Panc1 (cell line): ENCODE results near the gene RNF149. TPM values are rescaled to one million over a fixed set of nuclear protein-coding genes. Genes with fewer than 3 reads are reported as not detected.

Experiments used
- ATAC-seq: fragments of 200-7000 bp; cut with Tn5 transposase; 2 replicates; pipeline ENCODE4 v1.9.1; 2020; ENCODE audit warnings: mild to moderate bottlenecking, moderate library complexity
- BruUV-seq: library from RNA; stranded (reverse); fragments of 400-500 nt; replicated peaks from 2 replicates; lab custom pipeline; 2021; lab: Mats Ljungman, UMichigan
- CTCF ChIA-PET: fragments of 300-600 bp; sonication (Branson Sonifier 250); formaldehyde crosslinking; loops from one replicate; lab custom pipeline; 2022; ENCODE audit warnings: antibody characterized with exemption; lab: Charles Lee
- POLR2A ChIA-PET: fragments of 300-600 bp; sonication (Branson Sonifier 250); formaldehyde crosslinking; loops from one replicate; lab custom pipeline; 2022; ENCODE audit warnings: antibody characterized with exemption; lab: Charles Lee
- DNase-seq: peaks from one replicate; pipeline ENCODE4 v3.0.0-alpha.2; 2010; ENCODE audit warnings: low read depth, low spot score
- H3K27ac ChIP-seq: 2 replicates; pipeline ENCODE4 v1.5.1; 2011; ENCODE audit warnings: mild to moderate bottlenecking, low read length, inconsistent platforms
- H3K27me3 ChIP-seq: fragments of 200-500 bp; sonication (Bioruptor generic); 2 replicates; pipeline ENCODE4 v1.6.0; 2014; ENCODE audit warnings: low read length, inconsistent platforms; ENCODE audit not compliant: control insufficient read depth, insufficient read depth
- H3K36me3 ChIP-seq: fragments of 200-500 bp; sonication (Bioruptor generic); 2 replicates; pipeline ENCODE4 v1.5.1; 2014; ENCODE audit warnings: inconsistent platforms, mild to moderate bottlenecking, low read length, moderate library complexity; ENCODE audit not compliant: control insufficient read depth, insufficient read depth
- H3K4me1 ChIP-seq: 2 replicates; pipeline ENCODE4 v1.5.1; 2011; ENCODE audit warnings: inconsistent platforms, mild to moderate bottlenecking, low read length, moderate library complexity; ENCODE audit not compliant: control insufficient read depth, insufficient read depth
- H3K4me3 ChIP-seq, 2 experiments: 2 replicates each; pipeline ENCODE4 v1.5.1; 2011 to 2012; ENCODE audit warnings: low read depth in 2 of 2, low read length in 2 of 2, mild to moderate bottlenecking in 2 of 2, inconsistent platforms in 1 of 2, moderate library complexity in 1 of 2
- H3K9me3 ChIP-seq: fragments of 200-500 bp; sonication (Bioruptor generic); 2 replicates; pipeline ENCODE4 v1.5.1; 2014; ENCODE audit warnings: low read depth, mild to moderate bottlenecking, inconsistent platforms, low read length, moderate library complexity; ENCODE audit not compliant: control insufficient read depth, insufficient read depth
- POLR2AphosphoS5 ChIP-seq: IDR thresholded peaks from 2 replicates; pipeline ENCODE4 v1.6.1; 2012; ENCODE audit warnings: mild to moderate bottlenecking, low read depth, low read length, moderate library complexity
- SIN3A ChIP-seq: IDR thresholded peaks from 2 replicates; pipeline ENCODE4 v1.6.1; 2012; ENCODE audit warnings: low read depth, mild to moderate bottlenecking, low read length, moderate library complexity, borderline replicate concordance; ENCODE audit not compliant: insufficient read depth
- TCF7L2 ChIP-seq: IDR thresholded peaks from 2 replicates; pipeline ENCODE4 v1.6.1; 2011; ENCODE audit warnings: mild to moderate bottlenecking, low read depth, low read length, inconsistent platforms
- in situ Hi-C: cut with HindIII; loops from 2 replicates; pipeline ENCODE4 v1.10.0; 2016; ENCODE audit warnings: low sequenced_read_pairs, low pct_unique_long_range_greater_than_20kb
- intact Hi-C: fragments of 100-400 bp; cut with micrococcal nuclease; formaldehyde crosslinking; loops from one replicate; pipeline ENCODE4 v1.10.0; 2022; ENCODE audit not compliant: unreplicated experiment
- total RNA-seq: library from RNA; stranded (reverse); gene quantifications from one replicate; pipeline ENCODE4 v1.2.1, GENCODE V29; 2021; ENCODE audit not compliant: unreplicated experiment
- TF ChIP-seq, protein P1 (sequence below): fragments of 450-650 bp; IDR thresholded peaks from 2 replicates; pipeline ENCODE4 v1.5.1; 2017; ENCODE audit warnings: mild to moderate bottlenecking
- TF ChIP-seq, protein P2 (sequence below), 2 experiments: IDR thresholded peaks; 2 replicates each; pipeline ENCODE4 v1.6.1; 2011 to 2012; ENCODE audit warnings: low read depth in 2 of 2, control low read depth in 1 of 2, low read length in 1 of 2, mild to moderate bottlenecking in 1 of 2, moderate library complexity in 1 of 2; ENCODE audit not compliant: insufficient read depth in 1 of 2

The RNF149 gene
- total RNA-seq, 1 experiment from 2014 or later: 29.9 TPM

DNA sequence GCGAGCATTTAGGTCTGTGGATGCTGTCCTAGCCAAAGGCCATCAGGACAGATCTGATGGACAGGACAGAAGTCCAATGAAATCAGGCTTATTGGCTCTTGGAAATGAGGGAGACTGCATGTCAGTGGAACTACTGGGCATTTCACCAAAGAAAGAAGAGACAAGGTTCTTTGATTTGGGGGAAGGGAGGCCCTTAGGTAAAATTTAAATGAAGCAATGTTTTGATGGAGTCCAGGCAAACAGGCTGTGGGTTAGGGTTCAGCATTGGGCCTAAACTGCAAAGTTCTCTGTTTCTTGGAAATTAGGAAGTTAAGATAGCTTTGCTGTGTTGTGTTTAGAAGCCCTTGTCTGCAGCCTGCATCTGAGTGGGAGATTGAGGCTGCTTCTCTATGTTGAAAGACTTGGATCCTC lies 31.6 kb upstream of the RNF149 start:
- ATAC-seq: no peak
- no peak overlapping the region for H3K27ac ChIP-seq
- H3K36me3 ChIP-seq: no peaks in the 10 kb centered on the region
- intact Hi-C loops (no loop called here), in situ Hi-C loops (no loop called here)
- DNase-seq: no peak
- no peak overlapping the region for H3K4me3 ChIP-seq
- ChIA-PET POLR2A (no interaction called here), CTCF (interaction anchor here (0.7 kb wide), 1 partner anchor 357 kb away, joined by 3 read pairs; no protein-coding TSS in a partner anchor)
- no peaks in the 10 kb centered on the region; the same call in 1 of the 2 replicates for H3K4me1 ChIP-seq
- H3K9me3 ChIP-seq: no peaks in the 10 kb centered on the region
- no peak for TF ChIP-seq TCF7L2
- no peak for TF ChIP-seq SIN3A
- TF ChIP-seq, protein P1, sequence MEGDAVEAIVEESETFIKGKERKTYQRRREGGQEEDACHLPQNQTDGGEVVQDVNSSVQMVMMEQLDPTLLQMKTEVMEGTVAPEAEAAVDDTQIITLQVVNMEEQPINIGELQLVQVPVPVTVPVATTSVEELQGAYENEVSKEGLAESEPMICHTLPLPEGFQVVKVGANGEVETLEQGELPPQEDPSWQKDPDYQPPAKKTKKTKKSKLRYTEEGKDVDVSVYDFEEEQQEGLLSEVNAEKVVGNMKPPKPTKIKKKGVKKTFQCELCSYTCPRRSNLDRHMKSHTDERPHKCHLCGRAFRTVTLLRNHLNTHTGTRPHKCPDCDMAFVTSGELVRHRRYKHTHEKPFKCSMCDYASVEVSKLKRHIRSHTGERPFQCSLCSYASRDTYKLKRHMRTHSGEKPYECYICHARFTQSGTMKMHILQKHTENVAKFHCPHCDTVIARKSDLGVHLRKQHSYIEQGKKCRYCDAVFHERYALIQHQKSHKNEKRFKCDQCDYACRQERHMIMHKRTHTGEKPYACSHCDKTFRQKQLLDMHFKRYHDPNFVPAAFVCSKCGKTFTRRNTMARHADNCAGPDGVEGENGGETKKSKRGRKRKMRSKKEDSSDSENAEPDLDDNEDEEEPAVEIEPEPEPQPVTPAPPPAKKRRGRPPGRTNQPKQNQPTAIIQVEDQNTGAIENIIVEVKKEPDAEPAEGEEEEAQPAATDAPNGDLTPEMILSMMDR: no peak
- BruUV-seq: no TSS peak
- H3K27me3 ChIP-seq: no peaks in the 10 kb centered on the region

DNA sequence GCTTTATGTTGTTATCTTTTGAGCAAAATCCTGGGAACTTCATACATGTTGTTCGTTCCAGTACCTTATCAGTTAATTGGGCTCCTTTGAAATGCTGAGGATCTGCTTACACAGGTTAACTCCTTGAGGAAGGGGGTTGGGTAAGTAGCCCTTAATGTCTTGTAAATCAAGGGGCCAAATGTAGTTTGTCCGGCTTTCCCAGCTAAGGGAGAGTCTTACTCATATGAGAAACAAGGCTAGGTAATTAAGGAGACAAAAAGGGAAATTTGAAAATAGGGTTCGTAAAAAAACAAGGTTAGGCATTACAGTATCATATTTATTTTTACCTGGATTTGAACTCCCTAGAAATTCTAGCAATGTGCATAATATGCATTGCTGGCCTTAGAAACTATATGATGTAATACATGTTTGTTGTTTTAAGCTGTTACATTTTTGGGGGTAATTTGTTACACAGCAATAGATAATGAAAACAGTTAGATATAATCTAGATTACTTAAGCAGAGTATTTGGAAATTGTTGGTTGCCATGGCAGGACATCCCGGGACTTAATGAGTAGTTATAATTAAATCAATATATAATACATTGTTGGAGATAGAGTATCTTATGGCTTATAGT lies 30.9 kb upstream of the RNF149 start:
- in situ Hi-C loops: no loop called here
- DNase-seq: no peak
- Histone ChIP-seq H3K27me3 (no peaks in the 10 kb centered on the region), H3K36me3 (no peaks in the 10 kb centered on the region), H3K4me3 (no peak overlapping the region), H3K27ac (no peak overlapping the region), H3K4me1 (no peaks in the 10 kb centered on the region; the same call in 1 of the 2 replicates), H3K9me3 (no peaks in the 10 kb centered on the region)
- TF ChIP-seq, protein P2, sequence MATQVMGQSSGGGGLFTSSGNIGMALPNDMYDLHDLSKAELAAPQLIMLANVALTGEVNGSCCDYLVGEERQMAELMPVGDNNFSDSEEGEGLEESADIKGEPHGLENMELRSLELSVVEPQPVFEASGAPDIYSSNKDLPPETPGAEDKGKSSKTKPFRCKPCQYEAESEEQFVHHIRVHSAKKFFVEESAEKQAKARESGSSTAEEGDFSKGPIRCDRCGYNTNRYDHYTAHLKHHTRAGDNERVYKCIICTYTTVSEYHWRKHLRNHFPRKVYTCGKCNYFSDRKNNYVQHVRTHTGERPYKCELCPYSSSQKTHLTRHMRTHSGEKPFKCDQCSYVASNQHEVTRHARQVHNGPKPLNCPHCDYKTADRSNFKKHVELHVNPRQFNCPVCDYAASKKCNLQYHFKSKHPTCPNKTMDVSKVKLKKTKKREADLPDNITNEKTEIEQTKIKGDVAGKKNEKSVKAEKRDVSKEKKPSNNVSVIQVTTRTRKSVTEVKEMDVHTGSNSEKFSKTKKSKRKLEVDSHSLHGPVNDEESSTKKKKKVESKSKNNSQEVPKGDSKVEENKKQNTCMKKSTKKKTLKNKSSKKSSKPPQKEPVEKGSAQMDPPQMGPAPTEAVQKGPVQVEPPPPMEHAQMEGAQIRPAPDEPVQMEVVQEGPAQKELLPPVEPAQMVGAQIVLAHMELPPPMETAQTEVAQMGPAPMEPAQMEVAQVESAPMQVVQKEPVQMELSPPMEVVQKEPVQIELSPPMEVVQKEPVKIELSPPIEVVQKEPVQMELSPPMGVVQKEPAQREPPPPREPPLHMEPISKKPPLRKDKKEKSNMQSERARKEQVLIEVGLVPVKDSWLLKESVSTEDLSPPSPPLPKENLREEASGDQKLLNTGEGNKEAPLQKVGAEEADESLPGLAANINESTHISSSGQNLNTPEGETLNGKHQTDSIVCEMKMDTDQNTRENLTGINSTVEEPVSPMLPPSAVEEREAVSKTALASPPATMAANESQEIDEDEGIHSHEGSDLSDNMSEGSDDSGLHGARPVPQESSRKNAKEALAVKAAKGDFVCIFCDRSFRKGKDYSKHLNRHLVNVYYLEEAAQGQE (IDR thresholded peaks at IDR 0.05; ENCODE audit: insufficient read depth in 1 of 2, low read depth in 2 of 2, low read length in 1 of 2): no peak
- TF ChIP-seq, protein P1: no peak
- TF ChIP-seq POLR2AphosphoS5 (no peak), TCF7L2 (no peak), SIN3A (no peak)
- ChIA-PET POLR2A (no interaction called here), CTCF (no interaction called here)
- BruUV-seq: no TSS peak
- no peak for ATAC-seq
- intact Hi-C loops: no loop called here
